ENCODE results near the gene TPSAB1.
"Not testable (repeated sequence)": the region's sequence is repeated elsewhere in the genome, so short reads cannot be mapped to it uniquely, and the experiment has no call there.

TPSAB1 gene

GRCh38 chr16:1220841-1221627 lies 19.5 kb upstream of the TPSAB1 start:
- intact Hi-C loops (cut with DNase I): no loop called here
- peak in 1 of 42 donors; percentile 3 for DNase-seq

- DNase-seq: peak in 33 of 42 donors; percentile 3 to 89 (median 55)
- intact Hi-C loops (cut with DNase I): no loop called here
Observed at GRCh38 chr16:1221628-1222552, 18.6 kb upstream of the TPSAB1 start.

DNA sequence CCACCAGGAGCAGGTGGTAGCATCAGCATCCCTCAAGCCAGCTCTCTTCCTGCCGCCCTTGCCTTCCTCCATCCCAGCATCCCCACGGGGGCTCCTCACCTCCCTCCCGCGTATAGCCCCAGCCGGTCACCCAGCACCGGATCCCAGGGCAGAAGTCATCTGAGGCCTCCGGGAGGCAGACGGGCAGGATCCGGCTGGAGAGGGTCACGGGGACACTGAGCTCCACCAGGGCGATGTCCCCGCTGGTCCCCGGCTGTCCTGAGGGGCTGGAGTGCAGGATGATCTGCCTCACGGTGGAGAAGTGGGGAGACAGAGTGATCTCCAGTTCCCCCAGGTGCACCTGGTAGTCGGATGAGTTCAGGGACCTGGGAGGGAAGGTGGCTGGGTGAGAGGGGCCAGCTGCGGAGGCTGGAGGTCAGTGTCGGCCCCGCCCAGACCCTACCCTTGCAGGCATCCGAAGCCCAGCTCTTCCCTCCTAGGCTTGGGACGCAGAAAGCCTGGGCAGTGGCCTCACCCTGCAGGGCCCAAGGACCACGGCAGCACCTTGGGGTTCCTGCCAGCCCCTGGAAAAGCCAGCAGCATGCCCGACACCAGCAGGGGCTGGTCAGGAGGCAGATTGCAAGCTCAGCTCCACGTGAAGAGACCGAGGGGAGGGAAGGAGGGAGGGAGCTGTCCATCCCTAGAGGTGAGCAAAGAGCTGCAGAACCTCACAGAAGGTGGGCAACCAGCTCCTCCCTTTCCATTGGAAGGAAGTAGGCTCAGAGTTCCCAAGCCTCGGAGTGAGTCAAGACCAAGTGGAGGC lies 17.8 kb upstream of the TPSAB1 start:
- peak in 1 of 42 donors; percentile 1 for DNase-seq
- intact Hi-C loops (cut with DNase I): no loop called here

GRCh38 chr16:1223355-1224214 lies 16.9 kb upstream of the TPSAB1 start:
- intact Hi-C loops (cut with DNase I): no loop called here
- peak in 9 of 42 donors; percentile 7 to 68 (median 51) for DNase-seq

DNA sequence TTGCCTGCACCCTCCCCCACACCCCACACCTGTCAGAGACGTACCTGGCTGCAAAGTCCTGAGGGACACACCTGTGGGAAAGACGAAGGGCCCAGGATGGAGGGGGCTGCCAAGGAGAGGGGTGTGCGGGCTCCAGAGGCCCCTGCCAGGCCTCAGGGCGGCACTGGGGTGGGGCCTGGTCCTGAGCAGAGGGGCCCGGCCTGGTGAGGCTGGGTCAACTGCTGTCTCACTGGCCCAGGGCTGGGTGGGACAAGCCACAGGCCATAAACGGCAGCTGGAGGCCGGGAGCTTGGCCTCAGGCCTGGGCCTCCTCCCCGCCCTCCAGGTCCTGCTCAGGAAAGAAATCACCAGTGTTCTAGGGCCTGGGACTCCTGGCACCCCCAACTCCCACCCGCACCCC lies 15.9 kb upstream of the TPSAB1 start:
- intact Hi-C loops (cut with DNase I): no loop called here
- no peak for DNase-seq

- no peak for DNase-seq
- intact Hi-C loops (cut with DNase I): no loop called here
Observed at GRCh38 chr16:1225051-1225451, 15.5 kb upstream of the TPSAB1 start, which contains the start of gene TPSG1. Gene TPSG1 (minus strand): TSS chr16:1225268. CDS start chr16:1225252, 16 bp downstream.

GRCh38 chr16:1225728-1226311 lies 14.7 kb upstream of the TPSAB1 start:
- intact Hi-C loops (cut with DNase I): not testable (repeated sequence)
- DNase-seq: peak in 2 of 42 donors; percentile 1 to 7

DNA sequence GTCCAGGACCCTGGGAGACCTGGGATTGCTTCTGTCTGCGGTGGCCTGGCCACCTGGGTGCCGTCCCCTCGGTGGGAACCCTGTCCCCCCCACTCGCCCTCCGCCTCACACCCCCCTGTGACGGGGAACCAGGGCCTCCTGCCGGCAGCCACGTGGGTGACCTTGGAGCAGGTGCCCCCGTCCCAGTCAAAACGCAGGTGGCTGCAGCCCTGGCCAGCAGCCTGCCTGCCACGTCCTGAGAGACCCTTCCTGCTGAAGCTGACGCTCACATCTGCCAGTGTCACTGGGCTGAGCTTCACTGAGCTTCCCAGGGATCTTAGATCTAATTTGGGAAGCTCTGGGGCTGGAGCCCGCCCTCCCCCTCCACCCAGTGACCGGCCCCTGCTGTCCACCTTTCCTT lies 13.8 kb upstream of the TPSAB1 start:
- DNase-seq: peak in 2 of 42 donors; percentile 1 to 6
- intact Hi-C loops (cut with DNase I): not testable (repeated sequence)

GRCh38 chr16:1228227-1228626 lies 12.3 kb upstream of the TPSAB1 start:
- DNase-seq; intact Hi-C loops (cut with DNase I): not testable (repeated sequence)

- DNase-seq; intact Hi-C loops (cut with DNase I): not testable (repeated sequence)
Observed at GRCh38 chr16:1229476-1229875, 11.0 kb upstream of the TPSAB1 start.

DNA sequence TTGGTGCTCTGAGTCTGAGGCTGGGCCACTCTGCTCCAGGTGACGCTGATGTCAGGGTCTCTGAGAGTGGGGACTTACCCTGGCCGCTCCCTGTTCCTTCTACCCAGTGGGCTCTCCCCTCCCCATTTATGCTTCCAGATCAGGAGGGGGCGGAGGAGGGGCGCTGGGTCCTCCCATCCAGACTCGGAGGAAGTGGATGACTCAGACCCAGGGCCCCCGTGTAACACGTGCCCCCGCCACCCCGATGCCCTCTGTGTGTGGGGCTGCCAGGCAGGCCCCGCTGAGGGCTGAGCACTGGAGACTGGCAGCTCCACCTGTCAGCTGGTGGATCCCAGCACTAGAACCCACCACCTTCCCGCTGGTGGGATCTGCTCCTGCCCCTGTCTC lies 10.4 kb upstream of the TPSAB1 start, which contains the start of gene TPSB2:
TSS of gene TPSB2 (minus strand) at position 101 of the 387 bp plus-strand sequence. CDS start 233 bp downstream, outside the sequence.
- intact Hi-C loops (cut with DNase I); DNase-seq: not testable (repeated sequence)

GRCh38 chr16:1230471-1231212 lies 9.9 kb upstream of the TPSAB1 start:
- intact Hi-C loops (cut with DNase I): not testable (repeated sequence)
- DNase-seq: peak in 1 of 42 donors; percentile 0

DNA sequence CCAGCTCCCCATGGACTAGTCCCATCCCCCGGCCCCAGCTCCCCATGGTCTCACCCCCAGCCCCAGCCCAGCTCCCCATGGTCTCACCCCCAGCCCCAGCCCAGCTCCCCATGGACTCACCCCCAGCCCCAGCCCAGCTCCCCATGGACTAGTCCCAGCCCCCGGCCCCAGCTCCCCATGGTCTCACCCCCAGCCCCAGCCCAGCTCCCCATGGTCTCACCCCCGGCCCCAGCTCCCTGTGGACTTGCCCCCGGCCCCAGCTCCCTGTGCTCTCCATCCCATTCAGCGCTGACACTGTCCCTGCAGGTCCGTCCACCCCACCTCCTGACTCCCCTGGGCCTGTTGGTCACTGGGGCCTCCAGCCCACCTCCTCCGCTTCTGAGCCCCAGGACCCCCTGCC lies 9.2 kb upstream of the TPSAB1 start:
- peak in 1 of 42 donors; percentile 1 for DNase-seq
- intact Hi-C loops (cut with DNase I): not testable (repeated sequence)

- DNase-seq; intact Hi-C loops (cut with DNase I): not testable (repeated sequence)
Observed at GRCh38 chr16:1232049-1232748, 8.3 kb upstream of the TPSAB1 start.

DNA sequence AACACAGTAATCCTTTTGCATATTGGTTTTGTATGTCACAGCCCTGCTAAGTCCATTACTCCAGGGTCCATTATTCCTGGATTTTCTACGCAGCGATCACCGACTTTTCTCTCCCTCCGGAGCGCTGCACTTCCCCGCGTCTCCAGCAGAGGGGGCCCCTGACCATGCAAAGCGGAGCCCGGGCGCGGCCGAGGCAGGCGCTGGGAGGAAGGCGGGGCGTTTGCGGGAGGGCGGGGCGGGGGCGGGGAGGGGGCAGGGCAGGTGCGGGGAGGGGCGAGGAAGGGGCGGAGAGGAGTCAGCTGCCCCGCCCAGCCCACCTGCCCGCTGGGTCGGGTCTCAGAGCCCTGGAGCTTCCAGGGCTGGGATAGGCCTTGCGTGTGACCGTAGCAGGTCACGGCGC lies 3.8 kb upstream of the TPSAB1 start:
- DNase-seq; intact Hi-C loops (cut with DNase I): not testable (repeated sequence)

DNA sequence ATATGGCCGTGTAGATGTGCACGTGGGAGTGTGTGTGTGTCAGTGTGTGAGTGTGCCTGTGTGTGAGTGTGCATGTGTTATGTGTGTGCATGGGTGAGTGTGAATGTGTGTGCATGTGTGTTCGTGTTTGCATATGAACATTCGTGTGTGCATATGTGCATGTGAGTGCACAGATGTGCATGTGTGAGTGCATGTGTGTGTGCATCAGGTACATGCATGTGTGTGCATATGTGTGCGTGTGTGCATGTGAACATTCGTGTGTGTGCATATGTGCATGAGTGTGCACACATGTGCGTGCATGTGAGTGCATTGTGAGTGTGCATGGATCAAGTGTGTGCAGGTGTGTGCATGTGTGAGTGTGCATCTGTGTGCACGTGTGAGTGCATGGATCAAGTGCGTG lies 2.5 kb upstream of the TPSAB1 start:
- intact Hi-C loops (cut with DNase I): no loop called here
- no peak for DNase-seq

Data from head of caudate nucleus (tissue), 42 donors.